Measurements from ENCODE around the gene DIAPH3.

The DIAPH3 gene

GRCh38 chr13:59766236-59766635, 397.5 kb downstream of the DIAPH3 start:
- WGBS: 94% methylated on average over 1 of the region's 1 CpG
- H3K36me3 ChIP-seq (ENCODE audit: control insufficient read depth in 1 of 2, insufficient read depth in 2 of 2, low read depth in 1 of 2, low read length in 2 of 2): peaks cover 0 to 4% of the 10 kb centered on the region in 2 experiments

GRCh38 chr13:59755632-59756290, 408.0 kb downstream of the DIAPH3 start:
- Histone ChIP-seq H2AK5ac (ENCODE audit: low read length, severe bottlenecking) (no peak overlapping the region), H2BK12ac (ENCODE audit: low read length in 2 of 2) (no peak overlapping the region), H2BK15ac (ENCODE audit: low read depth, poor library complexity, severe bottlenecking) (no peak overlapping the region)

More at GRCh38 chr13:59766236-59766635, 397.5 kb downstream of the DIAPH3 start:
- H2BK120ac ChIP-seq (ENCODE audit: low read depth, low read length): no peak overlapping the region
- no peak overlapping the region for H2BK12ac ChIP-seq (ENCODE audit: low read length in 2 of 2)
- H3K4me2 ChIP-seq (ENCODE audit: low read length, poor library complexity, severe bottlenecking): no peak overlapping the region
- H3K9ac ChIP-seq (ENCODE audit: low read length): no peak overlapping the region
- H2AFZ ChIP-seq (ENCODE audit: low read depth, low read length): no peak overlapping the region
- no peak overlapping the region for H2BK5ac ChIP-seq (ENCODE audit: low read depth, low read length, poor library complexity, severe bottlenecking)
- no peak overlapping the region for H3K14ac ChIP-seq (ENCODE audit: low read length in 2 of 2)
- H3K4me3 ChIP-seq (ENCODE audit: insufficient read depth in 1 of 2, low read depth in 1 of 2, low read length in 2 of 2): no peak overlapping the region
- H4K8ac ChIP-seq (ENCODE audit: low read length): no peak overlapping the region
- no peaks in the 10 kb centered on the region for H3K9me3 ChIP-seq (ENCODE audit: control insufficient read depth, low read length)
- no peaks in the 10 kb centered on the region for H3K27me3 ChIP-seq (ENCODE audit: control insufficient read depth in 1 of 2, insufficient read depth in 1 of 2, low read length in 2 of 2)
- H2BK15ac ChIP-seq (ENCODE audit: low read depth, poor library complexity, severe bottlenecking): no peak overlapping the region
- H3K23ac ChIP-seq (ENCODE audit: low read length in 2 of 2): no peak overlapping the region
- H3K79me1 ChIP-seq (replicated peaks; ENCODE audit: low read length, poor library complexity, severe bottlenecking): peaks cover 9% of the 10 kb centered on the region
- H2AK5ac ChIP-seq (ENCODE audit: low read length, severe bottlenecking): no peak overlapping the region
- no peak overlapping the region for H3K4ac ChIP-seq (ENCODE audit: low read depth in 1 of 2, low read length in 2 of 2)
- H3K27ac ChIP-seq (ENCODE audit: low read length, poor library complexity, severe bottlenecking): no peak overlapping the region
- H4K91ac ChIP-seq (ENCODE audit: low read length): no peak overlapping the region
- no peak for DNase-seq
- no peak overlapping the region for H3K18ac ChIP-seq (ENCODE audit: low read depth in 1 of 2, low read length in 2 of 2)
- H3K4me1 ChIP-seq (ENCODE audit: control insufficient read depth, insufficient read depth, low read depth, low read length): no peaks in the 10 kb centered on the region

GRCh38 chr13:59754411-59754810, 409.3 kb downstream of the DIAPH3 start:
- Histone ChIP-seq H2BK15ac (ENCODE audit: low read depth, poor library complexity, severe bottlenecking) (no peak overlapping the region), H2AFZ (ENCODE audit: low read depth, low read length) (no peak overlapping the region), H2BK5ac (ENCODE audit: low read depth, low read length, poor library complexity, severe bottlenecking) (no peak overlapping the region), H3K27ac (ENCODE audit: low read length, poor library complexity, severe bottlenecking) (no peak overlapping the region), H3K23ac (ENCODE audit: low read length in 2 of 2) (no peak overlapping the region), H3K4ac (ENCODE audit: low read depth in 1 of 2, low read length in 2 of 2) (no peak overlapping the region), H3K9me3 (ENCODE audit: control insufficient read depth, low read length) (no peaks in the 10 kb centered on the region), H4K8ac (ENCODE audit: low read length) (no peak overlapping the region), H3K4me2 (ENCODE audit: low read length, poor library complexity, severe bottlenecking) (no peak overlapping the region), H2AK5ac (ENCODE audit: low read length, severe bottlenecking) (no peak overlapping the region), H3K27me3 (ENCODE audit: control insufficient read depth in 1 of 2, insufficient read depth in 1 of 2, low read length in 2 of 2) (no peaks in the 10 kb centered on the region), H2BK120ac (ENCODE audit: low read depth, low read length) (no peak overlapping the region), H3K18ac (ENCODE audit: low read depth in 1 of 2, low read length in 2 of 2) (no peak overlapping the region), H2BK12ac (ENCODE audit: low read length in 2 of 2) (no peak overlapping the region), H4K91ac (ENCODE audit: low read length) (no peak overlapping the region), H3K79me1 (replicated peaks; ENCODE audit: low read length, poor library complexity, severe bottlenecking) (peaks cover 4% of the 10 kb centered on the region), H3K36me3 (ENCODE audit: control insufficient read depth in 1 of 2, insufficient read depth in 2 of 2, low read depth in 1 of 2, low read length in 2 of 2) (no peaks in the 10 kb centered on the region), H3K14ac (ENCODE audit: low read length in 2 of 2) (no peak overlapping the region), H3K9ac (ENCODE audit: low read length) (no peak overlapping the region), H3K4me3 (ENCODE audit: insufficient read depth in 1 of 2, low read depth in 1 of 2, low read length in 2 of 2) (no peak overlapping the region), H3K4me1 (ENCODE audit: control insufficient read depth, insufficient read depth, low read depth, low read length) (peaks cover 2% of the 10 kb centered on the region)
- no peak for DNase-seq
- WGBS: 100% methylated on average over 1 of the region's 2 CpGs

More at GRCh38 chr13:59755632-59756290, 408.0 kb downstream of the DIAPH3 start:
- Histone ChIP-seq H4K91ac (ENCODE audit: low read length) (no peak overlapping the region), H3K27ac (ENCODE audit: low read length, poor library complexity, severe bottlenecking) (no peak overlapping the region), H3K23ac (ENCODE audit: low read length in 2 of 2) (no peak overlapping the region), H3K9me3 (ENCODE audit: control insufficient read depth, low read length) (no peaks in the 10 kb centered on the region), H3K36me3 (ENCODE audit: control insufficient read depth in 1 of 2, insufficient read depth in 2 of 2, low read depth in 1 of 2, low read length in 2 of 2) (no peaks in the 10 kb centered on the region), H3K4me3 (ENCODE audit: insufficient read depth in 1 of 2, low read depth in 1 of 2, low read length in 2 of 2) (no peak overlapping the region), H3K4me1 (ENCODE audit: control insufficient read depth, insufficient read depth, low read depth, low read length) (peaks cover 2% of the 10 kb centered on the region), H3K4ac (ENCODE audit: low read depth in 1 of 2, low read length in 2 of 2) (no peak overlapping the region), H3K14ac (ENCODE audit: low read length in 2 of 2) (no peak overlapping the region), H3K27me3 (ENCODE audit: control insufficient read depth in 1 of 2, insufficient read depth in 1 of 2, low read length in 2 of 2) (no peaks in the 10 kb centered on the region), H2AFZ (ENCODE audit: low read depth, low read length) (no peak overlapping the region), H4K8ac (ENCODE audit: low read length) (no peak overlapping the region), H3K9ac (ENCODE audit: low read length) (no peak overlapping the region), H3K79me1 (replicated peaks; ENCODE audit: low read length, poor library complexity, severe bottlenecking) (peaks cover 4% of the 10 kb centered on the region), H3K18ac (ENCODE audit: low read depth in 1 of 2, low read length in 2 of 2) (no peak overlapping the region), H3K4me2 (ENCODE audit: low read length, poor library complexity, severe bottlenecking) (no peak overlapping the region), H2BK120ac (ENCODE audit: low read depth, low read length) (no peak overlapping the region), H2BK5ac (ENCODE audit: low read depth, low read length, poor library complexity, severe bottlenecking) (no peak overlapping the region)
- no peak for DNase-seq

DNA sequence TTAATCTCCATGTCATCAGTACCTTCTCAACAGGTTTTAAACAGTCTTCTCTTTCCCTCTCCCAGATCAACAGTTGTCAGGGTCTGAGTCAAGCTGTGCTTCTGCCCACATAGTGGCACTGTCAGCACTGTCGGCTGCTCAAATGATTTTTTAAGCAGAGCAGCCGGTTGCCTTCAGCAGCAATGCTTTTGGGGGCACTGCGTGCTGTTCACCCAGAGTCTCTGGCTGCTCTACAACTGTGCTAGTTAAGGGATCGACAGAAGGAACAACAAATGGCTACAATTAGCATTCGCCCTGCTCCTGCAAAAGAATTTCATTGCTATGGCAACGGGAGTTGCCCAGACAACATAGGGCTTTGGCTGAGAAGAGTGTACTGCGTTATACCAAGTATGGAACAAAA, 412.9 kb downstream of the DIAPH3 start:
- Histone ChIP-seq H3K36me3 (ENCODE audit: control insufficient read depth in 1 of 2, insufficient read depth in 2 of 2, low read depth in 1 of 2, low read length in 2 of 2) (no peaks in the 10 kb centered on the region), H4K91ac (ENCODE audit: low read length) (no peak overlapping the region), H3K27ac (ENCODE audit: low read length, poor library complexity, severe bottlenecking) (no peak overlapping the region), H2BK15ac (ENCODE audit: low read depth, poor library complexity, severe bottlenecking) (peak overlapping the region; percentile 48), H3K4me3 (ENCODE audit: insufficient read depth in 1 of 2, low read depth in 1 of 2, low read length in 2 of 2) (no peak overlapping the region), H3K4ac (ENCODE audit: low read depth in 1 of 2, low read length in 2 of 2) (no peak overlapping the region), H3K4me2 (ENCODE audit: low read length, poor library complexity, severe bottlenecking) (peak overlapping the region; percentile 62), H4K8ac (ENCODE audit: low read length) (peak overlapping the region; percentile 19), H3K4me1 (ENCODE audit: control insufficient read depth, insufficient read depth, low read depth, low read length) (peaks cover 5% of the 10 kb centered on the region), H3K27me3 (ENCODE audit: control insufficient read depth in 1 of 2, insufficient read depth in 1 of 2, low read length in 2 of 2) (no peaks in the 10 kb centered on the region), H3K23ac (ENCODE audit: low read length in 2 of 2) (no peak overlapping the region), H3K9ac (ENCODE audit: low read length) (peak overlapping the region; percentile 10), H2BK120ac (ENCODE audit: low read depth, low read length) (peak overlapping the region; percentile 21), H2AFZ (ENCODE audit: low read depth, low read length) (no peak overlapping the region), H2AK5ac (ENCODE audit: low read length, severe bottlenecking) (no peak overlapping the region), H3K18ac (ENCODE audit: low read depth in 1 of 2, low read length in 2 of 2) (peak overlapping the region in 1 of 2 experiments; percentile 44), H3K14ac (ENCODE audit: low read length in 2 of 2) (no peak overlapping the region), H3K9me3 (ENCODE audit: control insufficient read depth, low read length) (no peaks in the 10 kb centered on the region), H2BK12ac (ENCODE audit: low read length in 2 of 2) (no peak overlapping the region), H2BK5ac (ENCODE audit: low read depth, low read length, poor library complexity, severe bottlenecking) (no peak overlapping the region), H3K79me1 (replicated peaks; ENCODE audit: low read length, poor library complexity, severe bottlenecking) (peaks cover 11% of the 10 kb centered on the region)
- DNase-seq: peak; percentile 72
- 48% methylated on average over 7 of the region's 7 CpGs for WGBS

Data from mesenchymal stem cell (in vitro differentiated cells and primary cell).